Cardiac fibroblast (primary cell): Measurements from ENCODE around the gene DOK3.

ENCODE experiments used
- DNase-seq, 2 donors: peaks; one replicate each; pipeline versions ENCODE4 v3.0.0 to v3.0.0-alpha.2; 2010; ENCODE audit warnings: low read depth in 2 of 2
- H3K4me3 ChIP-seq, 2 donors: replicated peaks in 1 of 2; 1 replicate in 1 of 2; 2 replicates in 1 of 2; pipeline ENCODE4 v1.5.1; 2011; ENCODE audit warnings: low read depth in 2 of 2, low read length in 2 of 2, mild to moderate bottlenecking in 2 of 2, moderate library complexity in 1 of 2
- TF ChIP-seq, protein P1 (sequence below): IDR thresholded peaks from one replicate; pipeline ENCODE4 v1.5.1; 2011; ENCODE audit warnings: low read depth, mild to moderate bottlenecking, low read length, inconsistent platforms

The DOK3 gene

DNA sequence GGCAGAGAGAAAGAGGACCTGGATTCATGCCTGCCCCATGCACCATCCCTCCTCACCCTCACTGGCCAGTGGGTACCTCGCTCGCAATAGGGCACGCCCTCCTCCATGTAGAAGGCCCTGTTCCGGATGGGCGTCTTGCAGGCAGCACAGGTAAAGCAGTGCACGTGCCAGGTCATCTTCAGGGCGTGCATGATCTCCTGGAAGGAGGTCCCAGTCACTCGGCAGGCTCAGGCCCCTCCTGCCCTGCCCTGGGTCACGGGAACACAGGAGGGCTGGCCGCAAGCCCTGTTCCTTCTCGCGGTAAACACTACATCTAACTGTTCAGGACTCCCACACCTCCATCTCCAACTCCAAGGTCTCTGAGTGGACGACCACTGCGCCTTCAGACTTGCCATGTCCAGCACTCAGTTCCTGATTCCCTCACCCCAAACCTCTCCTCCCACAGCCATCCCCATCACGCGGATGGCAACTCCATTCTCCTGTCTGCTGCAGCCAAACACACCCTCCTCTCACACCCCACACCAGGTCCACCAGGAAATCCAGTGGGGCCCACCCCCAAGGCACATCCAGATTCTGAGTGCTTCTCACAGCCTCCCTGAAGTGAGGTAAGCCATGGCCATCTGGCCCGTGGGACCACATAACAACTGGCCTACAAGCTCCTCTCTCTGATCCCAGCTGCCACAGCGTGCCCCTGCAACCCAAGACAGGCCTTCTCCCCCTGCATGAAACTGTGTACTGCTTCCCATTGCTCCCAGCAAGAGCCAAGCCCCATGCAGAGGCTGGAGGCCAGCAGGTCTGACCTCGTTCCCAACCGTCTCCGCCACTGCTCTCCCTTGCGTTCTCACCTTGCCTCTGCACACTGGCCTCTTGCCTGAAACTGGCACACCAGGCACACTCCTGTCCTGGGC is 25.4 kb downstream of the DOK3 start:
- TF ChIP-seq, protein P1, sequence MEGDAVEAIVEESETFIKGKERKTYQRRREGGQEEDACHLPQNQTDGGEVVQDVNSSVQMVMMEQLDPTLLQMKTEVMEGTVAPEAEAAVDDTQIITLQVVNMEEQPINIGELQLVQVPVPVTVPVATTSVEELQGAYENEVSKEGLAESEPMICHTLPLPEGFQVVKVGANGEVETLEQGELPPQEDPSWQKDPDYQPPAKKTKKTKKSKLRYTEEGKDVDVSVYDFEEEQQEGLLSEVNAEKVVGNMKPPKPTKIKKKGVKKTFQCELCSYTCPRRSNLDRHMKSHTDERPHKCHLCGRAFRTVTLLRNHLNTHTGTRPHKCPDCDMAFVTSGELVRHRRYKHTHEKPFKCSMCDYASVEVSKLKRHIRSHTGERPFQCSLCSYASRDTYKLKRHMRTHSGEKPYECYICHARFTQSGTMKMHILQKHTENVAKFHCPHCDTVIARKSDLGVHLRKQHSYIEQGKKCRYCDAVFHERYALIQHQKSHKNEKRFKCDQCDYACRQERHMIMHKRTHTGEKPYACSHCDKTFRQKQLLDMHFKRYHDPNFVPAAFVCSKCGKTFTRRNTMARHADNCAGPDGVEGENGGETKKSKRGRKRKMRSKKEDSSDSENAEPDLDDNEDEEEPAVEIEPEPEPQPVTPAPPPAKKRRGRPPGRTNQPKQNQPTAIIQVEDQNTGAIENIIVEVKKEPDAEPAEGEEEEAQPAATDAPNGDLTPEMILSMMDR: no peak
- peak in 1 of 2 donors; percentile 30 for DNase-seq
- H3K4me3 ChIP-seq: no peak overlapping the region

DNA sequence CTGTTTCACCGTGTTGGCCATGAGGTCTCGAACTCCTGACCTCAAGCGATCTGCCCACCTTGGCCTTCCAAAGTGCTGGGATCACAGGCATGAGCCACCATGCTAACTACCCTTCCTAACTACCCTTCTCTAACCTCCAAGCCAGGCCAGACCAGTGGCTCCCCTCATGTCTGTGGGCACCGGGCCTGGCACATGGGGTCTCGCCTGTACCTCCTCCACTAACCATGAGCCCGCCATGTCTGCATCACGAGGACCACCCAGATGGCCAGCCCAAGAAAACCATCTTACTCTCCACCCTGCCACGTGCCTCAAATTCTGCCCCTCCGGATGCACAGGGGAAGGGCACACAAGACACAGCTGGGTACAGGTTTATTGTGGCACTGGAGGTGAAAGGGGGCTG is 26.6 kb downstream of the DOK3 start:
- DNase-seq: no peak
- TF ChIP-seq, protein P1: no peak
- no peak overlapping the region for H3K4me3 ChIP-seq

DNA sequence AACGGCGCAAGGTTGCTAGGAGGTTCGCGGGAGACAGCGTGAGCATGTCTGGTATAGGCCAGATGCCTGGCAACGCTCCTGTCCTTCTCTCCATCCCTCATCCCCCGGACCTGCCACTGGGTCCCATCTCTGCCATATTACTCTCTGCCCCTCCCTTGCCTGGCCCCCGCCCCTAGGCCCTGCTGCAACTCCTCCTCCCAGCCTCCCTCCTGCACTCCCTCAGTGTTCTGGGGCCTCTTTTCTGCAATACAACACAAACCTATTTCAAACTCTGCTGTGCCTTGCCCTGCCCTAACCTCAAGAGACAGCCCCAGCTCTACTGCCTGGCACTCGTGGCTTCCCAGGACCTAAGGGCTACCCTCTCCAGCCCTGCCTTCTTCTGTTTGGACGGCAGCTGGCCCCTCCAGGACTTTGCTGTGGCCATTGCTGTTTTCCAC is 27.2 kb downstream of the DOK3 start:
- DNase-seq: no peak
- TF ChIP-seq, protein P1: no peak
- H3K4me3 ChIP-seq: no peak overlapping the region

DNA sequence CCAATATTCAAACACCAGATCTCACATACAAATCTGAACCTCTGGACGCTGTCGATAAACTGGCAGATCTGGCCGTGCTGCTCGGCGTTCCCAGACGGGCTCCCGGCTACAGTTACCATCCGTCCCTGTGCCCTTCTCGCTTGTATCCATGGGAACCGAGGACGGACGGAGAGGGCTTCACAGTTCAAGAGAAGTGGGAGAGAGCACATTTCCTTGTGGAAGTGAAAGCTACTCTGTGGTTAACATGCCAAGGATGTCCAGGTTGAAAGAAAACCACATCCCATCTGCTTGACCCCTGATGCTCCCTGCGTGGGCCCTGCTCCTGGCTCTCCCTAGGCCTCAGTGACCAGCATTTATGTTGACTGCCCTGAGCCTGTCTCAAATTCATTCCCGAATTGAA is 29.9 kb downstream of the DOK3 start:
- TF ChIP-seq, protein P1: no peak
- H3K4me3 ChIP-seq: no peak overlapping the region
- peak; percentile 37 to 56 for DNase-seq

DNA sequence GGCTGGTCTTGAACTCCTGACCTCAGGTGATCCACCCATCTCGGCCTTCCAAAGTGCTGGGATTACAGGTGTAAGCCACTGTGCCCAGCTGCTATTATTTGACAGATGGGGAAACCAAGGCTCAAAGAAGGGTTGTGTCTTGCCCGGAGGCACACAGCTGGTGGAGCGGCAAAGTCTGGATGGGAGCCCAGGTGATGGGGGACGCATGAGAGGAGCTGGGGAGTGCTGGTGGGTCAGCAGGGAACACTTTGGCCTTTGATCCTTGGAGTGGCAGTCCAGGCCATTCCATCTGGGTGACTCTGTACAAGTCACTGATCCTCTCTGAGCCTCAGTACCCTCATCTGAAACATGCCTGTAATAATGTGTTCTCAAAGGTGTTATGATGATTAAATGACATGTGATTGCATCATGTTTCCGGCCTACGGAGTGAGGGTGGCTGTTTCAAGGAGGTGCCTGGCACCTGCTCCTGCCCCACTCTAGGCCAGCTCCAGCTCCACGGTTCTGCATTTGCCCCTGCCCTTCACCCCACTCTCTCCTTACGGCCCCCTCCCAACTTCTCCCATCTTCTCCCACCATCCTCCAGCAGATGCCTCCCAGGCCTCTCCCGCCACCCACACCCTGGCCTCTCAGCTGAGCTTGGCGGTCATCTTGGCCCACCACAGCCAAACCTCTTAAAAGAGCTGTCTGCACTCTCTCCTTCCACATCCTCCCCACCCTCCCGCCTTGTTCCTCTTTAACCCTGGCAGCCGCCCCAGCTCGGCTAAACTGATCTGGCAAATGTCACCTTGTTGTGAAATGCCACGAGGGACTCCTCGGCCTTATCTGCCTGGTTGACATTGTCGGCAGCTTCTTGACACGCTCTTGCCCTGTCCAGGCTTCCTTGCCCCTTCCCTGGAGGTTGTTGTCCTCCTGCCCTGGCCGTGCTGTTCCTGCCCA is 30.6 kb downstream of the DOK3 start:
- TF ChIP-seq, protein P1: no peak
- no peak overlapping the region for H3K4me3 ChIP-seq
- peak; percentile 60 to 93 for DNase-seq

DNA sequence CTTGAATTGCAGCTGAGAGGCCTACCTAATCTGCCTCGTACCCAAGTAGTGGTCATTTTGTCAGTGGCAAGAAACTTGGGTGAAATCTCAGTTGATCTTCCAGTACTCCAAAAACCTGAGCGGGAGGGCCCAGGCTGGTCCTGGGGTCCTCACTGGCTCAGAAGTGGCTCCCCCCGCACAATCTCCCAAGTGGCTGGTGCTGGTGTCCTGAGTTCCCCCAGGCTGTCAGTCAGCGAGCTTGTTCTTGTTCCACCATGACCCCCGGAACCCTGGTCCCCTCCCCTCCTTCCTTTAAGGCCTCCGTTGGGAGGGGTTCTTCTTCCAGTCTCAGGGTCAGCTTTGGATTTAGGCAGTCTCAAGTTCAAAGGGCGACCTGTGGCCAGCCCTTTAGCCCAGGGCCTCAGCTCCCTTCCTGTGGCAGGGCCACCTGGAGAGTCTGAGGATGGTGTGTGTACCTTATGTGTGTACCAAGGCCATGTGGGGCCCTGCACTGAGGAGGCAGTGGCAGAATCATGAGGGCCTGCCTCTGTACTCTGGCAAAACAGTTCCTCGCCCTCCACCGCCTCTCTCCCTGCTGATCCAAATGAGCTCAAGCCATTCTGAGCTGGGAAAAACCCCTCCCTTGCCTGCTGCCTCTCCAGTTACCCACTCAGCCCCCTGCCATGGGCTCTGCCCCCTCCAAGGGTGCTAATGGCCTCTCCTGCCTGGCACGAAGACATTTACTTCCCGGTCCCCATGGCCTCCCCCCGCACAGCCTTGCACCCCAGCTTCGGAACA is 31.7 kb downstream of the DOK3 start:
- peak in 1 of 2 donors; percentile 44 for DNase-seq
- H3K4me3 ChIP-seq: no peak overlapping the region
- TF ChIP-seq, protein P1: no peak
